Upper lobe of left lung (tissue), 4 donors: ENCODE measurements around the gene FLAD1.
A peak's percentile ranks its signal among the peaks of the same experiment; 100 is the strongest.

Source experiments
- POLR2A ChIP-seq, 4 donors: fragments of 450-650 bp; IDR thresholded peaks; one replicate each; pipeline ENCODE4 v1.5.1; 2016 to 2017; ENCODE audit warnings: antibody characterized with exemption in 4 of 4, mild to moderate bottlenecking in 2 of 4
- POLR2AphosphoS5 ChIP-seq, 2 donors: sonication (generic); formaldehyde crosslinking; IDR thresholded peaks; one replicate each; pipeline ENCODE4 v1.5.1; 2017; ENCODE audit warnings: antibody characterized with exemption in 2 of 2
- TF ChIP-seq, protein P1 (sequence below), 6 experiments: fragments of 450-650 bp in 4 of 6; fragments of 200-600 bp in 2 of 6; sonication (generic) in 2 of 6; IDR thresholded peaks; one replicate each; pipeline ENCODE4 v1.5.1; 2016 to 2019; ENCODE audit warnings: antibody characterized with exemption in 6 of 6

- TF ChIP-seq, protein P1, sequence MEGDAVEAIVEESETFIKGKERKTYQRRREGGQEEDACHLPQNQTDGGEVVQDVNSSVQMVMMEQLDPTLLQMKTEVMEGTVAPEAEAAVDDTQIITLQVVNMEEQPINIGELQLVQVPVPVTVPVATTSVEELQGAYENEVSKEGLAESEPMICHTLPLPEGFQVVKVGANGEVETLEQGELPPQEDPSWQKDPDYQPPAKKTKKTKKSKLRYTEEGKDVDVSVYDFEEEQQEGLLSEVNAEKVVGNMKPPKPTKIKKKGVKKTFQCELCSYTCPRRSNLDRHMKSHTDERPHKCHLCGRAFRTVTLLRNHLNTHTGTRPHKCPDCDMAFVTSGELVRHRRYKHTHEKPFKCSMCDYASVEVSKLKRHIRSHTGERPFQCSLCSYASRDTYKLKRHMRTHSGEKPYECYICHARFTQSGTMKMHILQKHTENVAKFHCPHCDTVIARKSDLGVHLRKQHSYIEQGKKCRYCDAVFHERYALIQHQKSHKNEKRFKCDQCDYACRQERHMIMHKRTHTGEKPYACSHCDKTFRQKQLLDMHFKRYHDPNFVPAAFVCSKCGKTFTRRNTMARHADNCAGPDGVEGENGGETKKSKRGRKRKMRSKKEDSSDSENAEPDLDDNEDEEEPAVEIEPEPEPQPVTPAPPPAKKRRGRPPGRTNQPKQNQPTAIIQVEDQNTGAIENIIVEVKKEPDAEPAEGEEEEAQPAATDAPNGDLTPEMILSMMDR (IDR thresholded peaks at IDR 0.05): no peak
- TF ChIP-seq POLR2A (IDR thresholded peaks at IDR 0.05): peak in 1 of 4 donors; percentile 28
- TF ChIP-seq POLR2AphosphoS5 (IDR thresholded peaks at IDR 0.05): no peak
Measured at GRCh38 chr1:154972213-154972516, 11.0 kb upstream of the FLAD1 start.
